SK-N-SH (cell line): ENCODE measurements around the gene ADAD1. TPM values are rescaled to one million over a fixed set of nuclear protein-coding genes. Genes with fewer than 3 reads are reported as not detected.

Experiments used
- CTCF ChIA-PET: fragments of 300-600, 350-600 bp; formaldehyde crosslinking; extraction: SDS; loops from one replicate; lab custom pipeline; 2021; lab: Yijun Ruan, JAX
- POLR2A ChIA-PET: fragments of 350-600 bp; sonication (Branson Sonifier 250); formaldehyde crosslinking; extraction: SDS; loops from one replicate; lab custom pipeline; 2020; ENCODE audit warnings: antibody characterized with exemption, inconsistent platforms; lab: Yijun Ruan, JAX
- DNase-seq: peaks from one replicate; pipeline ENCODE4 v3.0.0; 2012
- H2AFZ ChIP-seq: fragments of 200-600 bp; sonication (generic); 2 replicates; pipeline ENCODE4 v1.8.1; 2016; ENCODE audit warnings: antibody characterized with exemption, mild to moderate bottlenecking, low read depth
- H3F3A ChIP-seq: fragments of 200-600 bp; sonication (generic); replicated peaks from 2 replicates; pipeline ENCODE3; 2016; ENCODE audit warnings: antibody characterized with exemption, mild to moderate bottlenecking; ENCODE audit not compliant: insufficient read depth
- H3K27ac ChIP-seq, 2 experiments: fragments of 200-500 bp in 1 of 2; fragments of 200-600 bp in 1 of 2; sonication (Bioruptor generic) in 1 of 2; sonication (generic), shearing (Covaris generic) in 1 of 2; 2 replicates each; pipeline versions ENCODE4 v1.5.1 to v1.6.1; 2014 to 2016; ENCODE audit warnings: low read depth in 2 of 2, inconsistent platforms in 1 of 2, low read length in 1 of 2, mild to moderate bottlenecking in 1 of 2, mixed read lengths in 1 of 2
- H3K27me3 ChIP-seq: fragments of 200-600 bp; sonication (generic), shearing (Covaris generic); 2 replicates; pipeline ENCODE4 v1.6.1; 2016; ENCODE audit warnings: mixed run types; ENCODE audit not compliant: insufficient read depth
- H3K36me3 ChIP-seq, 2 experiments: fragments of 200-500 bp in 1 of 2; fragments of 200-600 bp in 1 of 2; sonication (Bioruptor generic) in 1 of 2; sonication (generic) in 1 of 2; replicated peaks in 1 of 2; 2 replicates each; pipeline versions ENCODE3 to v1.5.1; 2014 to 2016; ENCODE audit warnings: low read length in 1 of 2, mild to moderate bottlenecking in 1 of 2; ENCODE audit not compliant: insufficient read depth in 2 of 2, control insufficient read depth in 1 of 2
- H3K4me1 ChIP-seq, 2 experiments: fragments of 200-500 bp in 1 of 2; fragments of 200-600 bp in 1 of 2; sonication (Bioruptor generic) in 1 of 2; sonication (generic), shearing (Covaris generic) in 1 of 2; 2 replicates each; pipeline versions ENCODE4 v1.5.1 to v1.6.1; 2014 to 2016; ENCODE audit warnings: low read depth in 1 of 2, low read length in 1 of 2, mixed run types in 1 of 2; ENCODE audit not compliant: insufficient read depth in 2 of 2, control insufficient read depth in 1 of 2
- H3K4me2 ChIP-seq: fragments of 200-600 bp; sonication (generic), shearing (Covaris generic); 2 replicates; pipeline ENCODE4 v1.6.1; 2017; ENCODE audit warnings: mixed run types
- H3K4me3 ChIP-seq, 2 experiments: fragments of 200-500 bp in 1 of 2; fragments of 200-600 bp in 1 of 2; sonication (Bioruptor generic) in 1 of 2; sonication (generic), shearing (Covaris generic) in 1 of 2; 2 replicates each; pipeline versions ENCODE4 v1.5.1 to v1.8.1; 2014 to 2016; ENCODE audit warnings: low read depth in 2 of 2, inconsistent platforms in 1 of 2, low read length in 1 of 2, mild to moderate bottlenecking in 1 of 2, mixed read lengths in 1 of 2, moderate library complexity in 1 of 2
- H3K79me2 ChIP-seq: fragments of 200-600 bp; sonication (generic); 2 replicates; pipeline ENCODE4 v1.8.1; 2017; ENCODE audit warnings: mild to moderate bottlenecking; ENCODE audit not compliant: insufficient read depth
- H3K9ac ChIP-seq: fragments of 200-600 bp; sonication (generic); 2 replicates; pipeline ENCODE4 v1.6.1; 2017; ENCODE audit warnings: mixed run types
- H3K9me2 ChIP-seq: fragments of 200-600 bp; sonication (generic); 2 replicates; pipeline ENCODE4 v1.6.1; 2017; ENCODE audit warnings: mixed run types
- H3K9me3 ChIP-seq: fragments of 200-600 bp; sonication (generic); 2 replicates; pipeline ENCODE4 v1.6.1; 2017; ENCODE audit warnings: mixed run types, mild to moderate bottlenecking, moderate library complexity
- H4K20me1 ChIP-seq: fragments of 200-600 bp; sonication (generic); 2 replicates; pipeline ENCODE4 v1.6.1; 2017; ENCODE audit warnings: mild to moderate bottlenecking, mixed run types; ENCODE audit not compliant: insufficient read depth
- ELF1 ChIP-seq: IDR thresholded peaks from 2 replicates; pipeline ENCODE4 v1.4.0; 2012
- EP300 ChIP-seq, 2 experiments: IDR thresholded peaks; 2 replicates each; pipeline versions ENCODE4 v1.4.0 to v1.6.1; 2012; ENCODE audit warnings: borderline replicate concordance in 1 of 2, low read depth in 1 of 2, low read length in 1 of 2
- FOSL2 ChIP-seq: IDR thresholded peaks from 2 replicates; pipeline ENCODE4 v1.4.0; 2012; ENCODE audit warnings: low read depth, mild to moderate bottlenecking, moderate library complexity, borderline replicate concordance
- FOXJ3 ChIP-seq: sonication (generic); formaldehyde crosslinking; IDR thresholded peaks from 2 replicates; pipeline ENCODE4 v1.5.1; 2020; ENCODE audit warnings: mild to moderate bottlenecking, missing genetic modification reagents
- GATA2 ChIP-seq: sonication (generic); formaldehyde crosslinking; IDR thresholded peaks from 2 replicates; pipeline ENCODE4 v1.5.0; 2020; ENCODE audit warnings: mild to moderate bottlenecking, missing genetic modification reagents
- MAX ChIP-seq: IDR thresholded peaks from 2 replicates; pipeline ENCODE4 v1.4.0; 2012; ENCODE audit warnings: low read depth
- NFIC ChIP-seq: IDR thresholded peaks from 2 replicates; pipeline ENCODE4 v1.4.0; 2012; ENCODE audit warnings: borderline replicate concordance
- RAD21 ChIP-seq: IDR thresholded peaks from 2 replicates; pipeline ENCODE4 v1.6.1; 2012; ENCODE audit warnings: mild to moderate bottlenecking, low read length
- REST ChIP-seq: IDR thresholded peaks from 2 replicates; pipeline ENCODE4 v1.6.1; 2012; ENCODE audit warnings: mild to moderate bottlenecking, low read depth, low read length, moderate library complexity
- RFX5 ChIP-seq: IDR thresholded peaks from 2 replicates; pipeline ENCODE4 v1.6.1; 2012; ENCODE audit warnings: mild to moderate bottlenecking, improper control_type of control experiment, low read length
- RXRA ChIP-seq: IDR thresholded peaks from 2 replicates; pipeline ENCODE4 v1.4.0; 2012; ENCODE audit warnings: low read depth, mild to moderate bottlenecking, borderline replicate concordance
- TAF1 ChIP-seq: IDR thresholded peaks from 2 replicates; pipeline ENCODE4 v1.6.1; 2012; ENCODE audit warnings: low read depth, mild to moderate bottlenecking, low read length, moderate library complexity, borderline replicate concordance
- TEAD4 ChIP-seq: IDR thresholded peaks from 2 replicates; pipeline ENCODE4 v1.4.0; 2012; ENCODE audit warnings: mild to moderate bottlenecking, borderline replicate concordance; ENCODE audit not compliant: insufficient read depth
- USF1 ChIP-seq: IDR thresholded peaks from 2 replicates; pipeline ENCODE4 v1.4.0; 2012; ENCODE audit warnings: low read depth, borderline replicate concordance
- ZBTB33 ChIP-seq: IDR thresholded peaks from 2 replicates; pipeline ENCODE4 v1.4.0; 2012; ENCODE audit warnings: low read depth, borderline replicate concordance
- WGBS: methylation state at CpG from one replicate; pipeline ENCODE4 v1.1.6; 2017; ENCODE audit warnings: low lambda C conversion rate; 5-methylcytosine and 5-hydroxymethylcytosine counted together
- polyA plus RNA-seq, 3 experiments: library from polyadenylated mRNA; depleted of rRNA; stranded (reverse); fragments of >200 nt; gene quantifications; 2 replicates each; pipeline ENCODE4 v1.2.3, GENCODE V29; 2012
- TF ChIP-seq, protein P1 (sequence below): IDR thresholded peaks from 2 replicates; pipeline ENCODE4; 2012

Gene ADAD1
- polyA plus RNA-seq, 1 of the 3 experiments (the other 2 are of a cell fraction): not detected

GRCh38 chr4:122377352-122377751 lies 1.5 kb upstream of the ADAD1 start:
- Histone ChIP-seq H3K9me2 (no peaks in the 10 kb centered on the region), H4K20me1 (no peaks in the 10 kb centered on the region)
- 27% methylated on average over 1 of the region's 1 CpG for WGBS

DNA sequence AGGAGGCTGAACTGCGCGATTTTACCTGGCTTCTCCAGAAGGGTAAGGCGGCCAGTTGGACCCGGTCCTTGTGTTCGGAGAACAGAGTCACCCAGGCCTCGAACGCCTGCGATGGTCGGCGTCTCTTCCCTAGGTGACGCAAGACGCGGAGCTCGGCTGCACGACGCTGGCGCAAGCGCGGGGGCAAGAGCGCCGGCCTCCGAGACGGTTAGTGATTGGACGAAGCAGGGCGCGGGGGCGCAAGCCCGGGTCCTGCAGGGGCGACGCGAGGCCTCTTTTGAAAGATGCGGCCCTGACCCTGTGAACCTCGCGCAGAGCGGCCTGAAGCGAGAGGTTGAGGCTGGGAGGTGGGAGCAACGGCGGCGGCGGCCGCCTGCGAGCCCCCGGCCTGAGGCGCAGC lies 428 bp downstream of the ADAD1 start:
- Histone ChIP-seq H3K9ac (no peak overlapping the region), H3F3A (no peaks in the 10 kb centered on the region), H3K27me3 (no peaks in the 10 kb centered on the region; the same call in 1 of the 2 replicates), H3K36me3 (no peaks in the 10 kb centered on the region), H3K79me2 (no peaks in the 10 kb centered on the region), H3K4me3 (no peak overlapping the region), H3K4me2 (no peak overlapping the region), H4K20me1 (no peaks in the 10 kb centered on the region), H3K27ac (no peak overlapping the region), H3K9me3 (no peaks in the 10 kb centered on the region), H3K9me2 (no peaks in the 10 kb centered on the region), H2AFZ (no peak overlapping the region), H3K4me1 (no peaks in the 10 kb centered on the region)
- CTCF ChIA-PET: no interaction called here
- 85% methylated on average over 42 of the region's 44 CpGs for WGBS
- DNase-seq: peak; percentile 6
- POLR2A ChIA-PET: no interaction called here
- no peak for TF ChIP-seq RAD21
- TF ChIP-seq TAF1: no peak
- no peak for TF ChIP-seq ZBTB33
- TF ChIP-seq NFIC: no peak
- no peak for TF ChIP-seq GATA2 (CRISPR knock-in tag)
- TF ChIP-seq FOSL2: no peak
- TF ChIP-seq MAX: no peak
- no peak for TF ChIP-seq FOXJ3 (CRISPR knock-in tag)
- TF ChIP-seq RFX5: no peak
- TF ChIP-seq EP300 (IDR thresholded peaks at IDR 0.05; ENCODE audit: borderline replicate concordance in 1 of 2, low read depth in 1 of 2, low read length in 1 of 2): no peak
- TF ChIP-seq, protein P1, sequence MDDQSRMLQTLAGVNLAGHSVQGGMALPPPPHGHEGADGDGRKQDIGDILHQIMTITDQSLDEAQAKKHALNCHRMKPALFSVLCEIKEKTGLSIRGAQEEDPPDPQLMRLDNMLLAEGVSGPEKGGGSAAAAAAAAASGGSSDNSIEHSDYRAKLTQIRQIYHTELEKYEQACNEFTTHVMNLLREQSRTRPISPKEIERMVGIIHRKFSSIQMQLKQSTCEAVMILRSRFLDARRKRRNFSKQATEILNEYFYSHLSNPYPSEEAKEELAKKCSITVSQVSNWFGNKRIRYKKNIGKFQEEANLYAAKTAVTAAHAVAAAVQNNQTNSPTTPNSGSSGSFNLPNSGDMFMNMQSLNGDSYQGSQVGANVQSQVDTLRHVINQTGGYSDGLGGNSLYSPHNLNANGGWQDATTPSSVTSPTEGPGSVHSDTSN: no peak

More at GRCh38 chr4:122377352-122377751, 1.5 kb upstream of the ADAD1 start:
- H3F3A ChIP-seq: no peaks in the 10 kb centered on the region
- H3K4me1 ChIP-seq: no peaks in the 10 kb centered on the region
- H3K9me3 ChIP-seq: no peaks in the 10 kb centered on the region
- DNase-seq: no peak
- H2AFZ ChIP-seq: no peak overlapping the region
- H3K36me3 ChIP-seq: no peaks in the 10 kb centered on the region
- ChIA-PET POLR2A (no interaction called here), CTCF (no interaction called here)
- TF ChIP-seq TEAD4 (no peak), NFIC (no peak), ELF1 (no peak), RXRA (no peak), REST (no peak), FOSL2 (no peak), USF1 (no peak)
- no peak overlapping the region for H3K4me3 ChIP-seq
- no peak overlapping the region for H3K4me2 ChIP-seq
- no peak overlapping the region for H3K27ac ChIP-seq
- no peaks in the 10 kb centered on the region; the same call in 1 of the 2 replicates for H3K27me3 ChIP-seq
- no peak overlapping the region for H3K9ac ChIP-seq
- no peaks in the 10 kb centered on the region for H3K79me2 ChIP-seq
